ENCODE measurements around the gene MX2.
"Not testable (repeated sequence)": the region's sequence is repeated elsewhere in the genome, so short reads cannot be mapped to it uniquely, and the experiment has no call there.

Gene MX2, protein sequence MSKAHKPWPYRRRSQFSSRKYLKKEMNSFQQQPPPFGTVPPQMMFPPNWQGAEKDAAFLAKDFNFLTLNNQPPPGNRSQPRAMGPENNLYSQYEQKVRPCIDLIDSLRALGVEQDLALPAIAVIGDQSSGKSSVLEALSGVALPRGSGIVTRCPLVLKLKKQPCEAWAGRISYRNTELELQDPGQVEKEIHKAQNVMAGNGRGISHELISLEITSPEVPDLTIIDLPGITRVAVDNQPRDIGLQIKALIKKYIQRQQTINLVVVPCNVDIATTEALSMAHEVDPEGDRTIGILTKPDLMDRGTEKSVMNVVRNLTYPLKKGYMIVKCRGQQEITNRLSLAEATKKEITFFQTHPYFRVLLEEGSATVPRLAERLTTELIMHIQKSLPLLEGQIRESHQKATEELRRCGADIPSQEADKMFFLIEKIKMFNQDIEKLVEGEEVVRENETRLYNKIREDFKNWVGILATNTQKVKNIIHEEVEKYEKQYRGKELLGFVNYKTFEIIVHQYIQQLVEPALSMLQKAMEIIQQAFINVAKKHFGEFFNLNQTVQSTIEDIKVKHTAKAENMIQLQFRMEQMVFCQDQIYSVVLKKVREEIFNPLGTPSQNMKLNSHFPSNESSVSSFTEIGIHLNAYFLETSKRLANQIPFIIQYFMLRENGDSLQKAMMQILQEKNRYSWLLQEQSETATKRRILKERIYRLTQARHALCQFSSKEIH

DNA sequence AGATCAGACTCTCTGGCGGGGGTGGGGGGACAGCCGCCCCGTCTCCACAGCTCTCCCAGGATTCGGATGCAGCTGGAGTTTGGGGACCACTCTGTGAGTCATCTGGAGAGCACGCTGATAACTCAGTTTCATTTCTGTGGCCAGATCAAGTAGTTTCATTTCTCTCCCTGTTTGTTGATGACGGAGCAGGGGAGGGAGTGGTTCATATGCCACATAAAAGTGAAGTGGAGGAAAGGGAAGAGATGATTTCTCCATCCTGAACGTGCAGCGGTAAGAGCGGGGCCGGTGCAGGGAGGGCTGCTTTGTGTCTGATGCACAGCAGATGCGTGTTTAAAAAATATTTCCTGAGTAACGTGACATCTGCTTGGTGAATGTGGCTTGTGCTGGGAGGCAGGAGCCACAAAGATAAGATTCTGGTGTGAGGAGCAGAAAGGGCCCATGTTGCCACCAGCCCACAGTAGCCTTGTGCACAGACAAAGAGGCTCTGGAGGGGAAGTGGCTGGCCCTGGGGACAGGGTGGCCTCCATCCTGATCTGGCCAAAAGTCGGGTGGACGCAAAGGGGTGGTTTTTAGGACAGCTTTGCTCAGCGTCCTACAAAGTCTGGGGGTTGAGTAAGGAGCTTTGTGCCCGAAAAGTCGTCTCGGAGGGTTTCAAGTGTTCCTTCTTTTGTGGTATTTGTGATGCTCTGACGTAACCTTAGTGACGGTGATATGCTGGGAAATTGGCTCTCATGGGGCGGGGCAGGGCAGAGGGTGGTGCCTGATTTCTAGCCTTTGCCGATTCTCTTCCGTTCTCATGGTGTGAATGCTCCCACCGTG is at the start of gene MX2:
Gene MX2, plus strand, starts transcription at position 242 of the 819 bp plus-strand sequence. CDS start 14,880 bp downstream, outside the sequence.
- peak; percentile 80 for DNase-seq (ENCODE audit: low read depth)

GRCh38 chr21:41313285-41314164 is 48.3 kb upstream of the MX2 start:
- DNase-seq (ENCODE audit: low read depth), result not testable (repeated sequence)

- DNase-seq (ENCODE audit: low read depth), result no peak
Measured at GRCh38 chr21:41315726-41316125, 46.1 kb upstream of the MX2 start.

GRCh38 chr21:41316200-41317062 is 45.4 kb upstream of the MX2 start, which contains the start of gene FAM3B:
Gene FAM3B (plus strand): TSS chr21:41316801. CDS start chr21:41316880, 79 bp downstream.
- DNase-seq (ENCODE audit: low read depth), result no peak

GRCh38 chr21:41317063-41317392 is 44.8 kb upstream of the MX2 start:
- no peak for DNase-seq (ENCODE audit: low read depth)

DNA sequence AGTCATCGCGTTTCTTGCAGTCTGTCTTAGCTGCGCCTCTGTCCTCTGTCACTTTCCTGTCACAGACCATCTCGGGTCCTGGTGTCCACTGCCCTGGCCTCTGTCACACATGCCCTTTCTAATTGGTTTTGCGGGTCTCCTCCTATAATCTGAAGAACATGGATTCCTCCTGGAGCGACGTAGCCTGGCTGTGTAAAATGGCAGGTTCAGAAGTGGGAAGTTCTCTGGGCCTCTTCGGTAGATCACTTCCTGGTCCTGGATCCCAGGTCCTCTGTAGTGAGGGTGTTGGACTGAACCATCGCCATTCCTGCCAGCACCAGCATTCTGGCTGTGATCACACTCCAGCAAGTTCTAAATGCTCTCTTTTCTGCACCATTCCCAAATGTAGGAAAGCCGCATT is 44.4 kb upstream of the MX2 start:
- no peak for DNase-seq (ENCODE audit: low read depth)

GRCh38 chr21:41318218-41318617 is 43.6 kb upstream of the MX2 start:
- DNase-seq (ENCODE audit: low read depth), result no peak

GRCh38 chr21:41319273-41319672 is 42.6 kb upstream of the MX2 start:
- no peak for DNase-seq (ENCODE audit: low read depth)

DNA sequence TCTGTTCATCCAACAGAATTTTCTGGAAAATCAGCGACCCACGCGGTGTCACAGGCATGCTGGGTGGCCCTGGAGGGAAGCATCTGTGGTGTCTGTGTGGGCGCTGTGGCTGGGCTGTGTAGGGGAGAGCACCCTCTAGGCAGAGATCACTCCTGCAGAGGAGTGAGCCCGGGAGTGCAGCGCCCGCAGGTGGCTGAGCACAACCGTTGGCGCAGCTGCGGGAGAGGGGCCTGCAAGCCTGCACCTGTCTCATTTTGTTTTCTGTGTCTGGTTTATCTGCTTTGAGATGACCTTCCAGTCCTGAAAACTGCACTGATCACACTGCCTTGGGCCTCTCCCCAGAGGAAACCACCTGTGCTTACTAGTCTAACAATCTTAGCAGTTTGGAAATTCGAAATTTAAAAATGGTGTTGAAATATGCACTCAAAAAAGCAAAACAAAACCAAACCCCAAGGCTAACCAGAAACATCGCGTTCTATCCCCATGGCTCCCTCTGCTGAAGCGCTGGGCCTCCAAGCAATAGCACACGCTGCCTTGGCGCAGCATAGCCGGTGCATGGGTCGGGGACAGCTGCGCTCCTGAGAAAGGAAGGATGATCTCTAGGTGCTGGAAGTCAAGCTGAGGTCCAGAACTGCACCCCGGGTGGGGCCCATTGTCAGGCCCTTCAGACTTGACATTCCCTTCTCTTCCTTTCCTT is 40.5 kb upstream of the MX2 start:
- no peak for DNase-seq (ENCODE audit: low read depth)

GRCh38 chr21:41321908-41322495 is 39.8 kb upstream of the MX2 start:
- no peak for DNase-seq (ENCODE audit: low read depth)

GRCh38 chr21:41322496-41323382 is 39.1 kb upstream of the MX2 start:
- DNase-seq (ENCODE audit: low read depth), result no peak

DNA sequence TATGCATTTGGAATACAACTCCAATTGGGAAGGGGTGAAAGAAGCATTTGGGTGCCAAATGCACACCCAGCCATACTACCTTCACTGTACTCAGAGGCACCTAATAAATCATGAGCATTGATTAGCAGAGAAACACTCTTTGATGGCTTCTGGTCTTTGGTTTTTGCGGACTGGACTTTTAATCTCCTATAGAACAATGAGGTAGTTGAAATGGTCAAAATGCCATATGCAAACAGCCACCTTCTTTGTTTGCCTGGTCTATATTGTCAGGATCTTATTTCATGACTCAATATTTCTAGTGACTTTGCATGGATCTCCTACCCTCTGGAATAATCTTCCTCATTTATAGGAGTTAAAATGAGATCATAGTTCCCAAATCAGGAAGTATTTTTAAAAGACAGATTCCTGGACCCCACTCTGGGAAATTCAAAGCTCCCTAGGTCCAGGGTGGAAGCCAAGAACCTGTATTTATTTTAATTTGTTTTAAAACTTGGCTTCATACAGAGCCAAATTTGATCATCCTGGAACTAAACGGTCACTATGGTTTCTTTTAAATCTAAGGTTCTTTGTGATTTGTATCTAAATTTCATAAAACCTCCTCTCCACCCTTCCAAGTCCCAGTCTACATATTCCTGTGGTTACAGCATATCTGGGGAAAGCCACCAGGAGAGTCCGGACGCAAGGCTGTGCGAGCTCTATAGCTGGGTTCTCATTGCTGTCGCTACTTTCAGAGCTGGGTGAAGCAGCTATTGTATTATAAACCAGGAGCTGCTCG is 36.5 kb upstream of the MX2 start:
- DNase-seq (ENCODE audit: low read depth), result no peak

- no peak for DNase-seq (ENCODE audit: low read depth)
Measured at GRCh38 chr21:41326414-41327080, 35.3 kb upstream of the MX2 start.

DNA sequence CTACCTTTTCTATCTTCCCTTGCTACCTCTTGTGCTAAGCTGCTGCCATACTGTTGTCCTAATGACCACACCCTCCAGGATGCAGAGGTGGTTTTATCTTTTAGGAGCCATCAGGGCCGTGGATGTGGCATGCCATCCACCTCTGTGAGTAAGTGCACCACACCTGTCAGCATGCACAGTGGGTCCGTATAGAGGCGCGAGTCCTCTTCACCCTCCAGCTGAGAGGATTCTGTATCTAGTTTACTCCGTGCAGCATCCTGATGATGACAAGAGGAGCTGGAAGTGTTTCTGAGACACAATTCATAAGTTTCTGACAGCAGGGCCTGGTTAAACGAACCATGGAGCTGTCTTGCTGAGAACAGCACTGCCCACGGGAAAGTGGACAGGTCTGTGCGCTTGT is 34.1 kb upstream of the MX2 start:
- no peak for DNase-seq (ENCODE audit: low read depth)

DNA sequence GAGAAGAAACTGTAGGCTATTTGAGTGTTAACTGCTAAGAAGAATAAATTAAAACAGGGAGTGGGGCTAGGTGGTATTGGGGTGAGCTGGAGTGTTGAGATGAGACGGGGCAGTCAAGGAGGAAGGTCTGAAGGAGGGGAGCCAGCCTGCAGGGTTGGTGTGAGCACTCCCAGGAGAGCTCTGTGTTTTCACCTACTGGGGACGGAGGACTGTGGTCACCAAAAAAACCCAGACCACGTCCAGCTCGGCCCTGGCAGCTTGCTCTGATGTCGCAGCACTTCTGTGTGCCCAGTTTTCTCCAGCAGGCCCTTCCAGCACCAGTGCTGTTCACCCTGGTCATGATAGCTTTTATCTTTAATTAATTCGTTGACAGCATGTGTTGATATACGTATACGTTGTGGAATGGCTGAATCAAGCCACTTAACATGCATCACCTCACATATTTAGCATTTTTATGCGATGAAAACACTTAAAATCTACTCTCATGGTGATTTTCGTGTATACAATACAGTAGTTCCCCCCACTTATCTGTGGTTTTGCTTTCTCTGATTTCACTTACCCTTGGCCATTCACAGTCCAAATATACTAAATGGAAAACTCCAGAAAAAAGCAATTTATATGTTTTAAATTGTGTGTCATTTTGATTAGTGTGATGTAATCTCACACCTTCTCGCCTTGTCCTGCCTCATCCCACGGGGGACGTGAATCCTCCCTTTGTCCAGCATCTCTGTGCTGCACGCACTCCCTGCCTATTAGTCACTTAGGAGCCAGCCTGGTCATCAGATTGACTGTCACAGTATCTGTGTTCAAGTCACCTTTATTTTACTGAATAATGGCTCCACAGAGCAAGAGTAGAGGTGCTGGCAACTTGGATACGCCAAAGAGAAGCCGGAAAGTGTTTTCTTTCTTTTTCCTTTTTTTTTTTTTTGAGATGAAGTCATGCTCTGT is 32.9 kb upstream of the MX2 start:
- DNase-seq (ENCODE audit: low read depth), result no peak

- DNase-seq (ENCODE audit: low read depth), result no peak
Measured at GRCh38 chr21:41333752-41334151, 28.1 kb upstream of the MX2 start.
